Neuronal stem cell (in vitro differentiated cells): ENCODE measurements around the gene KIAA1143.

Source experiments
- DNase-seq: peaks from one replicate; pipeline ENCODE4 v3.0.0-alpha.2; 2013; ENCODE audit warnings: low spot score
- H2AFZ ChIP-seq: one replicate; pipeline ENCODE4 v1.6.1; 2013; ENCODE audit warnings: mild to moderate bottlenecking, low read length, inconsistent platforms
- H2AK5ac ChIP-seq: 2 replicates; pipeline ENCODE4 v1.6.1; 2013; ENCODE audit warnings: low read depth, mild to moderate bottlenecking, inconsistent platforms, low read length, moderate library complexity, mixed read lengths
- H2BK120ac ChIP-seq: 2 replicates; pipeline ENCODE4 v1.6.1; 2013; ENCODE audit warnings: low read depth, mild to moderate bottlenecking, inconsistent platforms, low read length, moderate library complexity, mixed read lengths
- H2BK12ac ChIP-seq: one replicate; pipeline ENCODE4 v1.6.1; 2013; ENCODE audit warnings: low read length, inconsistent platforms
- H2BK15ac ChIP-seq: 2 replicates; pipeline ENCODE4 v1.6.1; 2013; ENCODE audit warnings: mild to moderate bottlenecking, low read length, inconsistent platforms, mixed read lengths
- H2BK5ac ChIP-seq: one replicate; pipeline ENCODE4 v1.6.1; 2013; ENCODE audit warnings: inconsistent platforms, mild to moderate bottlenecking, low read length, moderate library complexity
- H3K14ac ChIP-seq: one replicate; pipeline ENCODE4 v1.6.1; 2013; ENCODE audit warnings: low read length, inconsistent platforms
- H3K18ac ChIP-seq: 2 replicates; pipeline ENCODE4 v1.6.1; 2013; ENCODE audit warnings: low read length, inconsistent platforms
- H3K23ac ChIP-seq: 2 replicates; pipeline ENCODE4 v1.6.1; 2013; ENCODE audit warnings: low read depth, mild to moderate bottlenecking, mixed read lengths, low read length, inconsistent platforms; ENCODE audit not compliant: poor library complexity
- H3K27ac ChIP-seq: replicated peaks from 3 replicates; pipeline ENCODE4 v1.5.1; 2013; ENCODE audit warnings: low read length, inconsistent platforms
- H3K27me3 ChIP-seq, 3 experiments: 2 replicates each; pipeline ENCODE4 v1.6.1; 2013; ENCODE audit warnings: low read length in 3 of 3, mild to moderate bottlenecking in 2 of 3, inconsistent platforms in 1 of 3, low read depth in 1 of 3, mixed read lengths in 1 of 3, moderate library complexity in 1 of 3; ENCODE audit not compliant: control insufficient read depth in 3 of 3, insufficient read depth in 3 of 3
- H3K36me3 ChIP-seq, 2 donors: replicated peaks in 1 of 2; 2 replicates each; pipeline ENCODE4 v1.6.1; 2013; ENCODE audit warnings: low read length in 2 of 2; ENCODE audit not compliant: control insufficient read depth in 2 of 2, insufficient read depth in 2 of 2
- H3K4ac ChIP-seq: 2 replicates; pipeline ENCODE4 v1.6.1; 2013; ENCODE audit warnings: inconsistent platforms, mild to moderate bottlenecking, low read length, moderate library complexity
- H3K4me1 ChIP-seq, 2 donors: 1 replicate in 1 of 2; 2 replicates in 1 of 2; pipeline ENCODE4 v1.6.1; 2013; ENCODE audit warnings: low read length in 2 of 2, low read depth in 1 of 2; ENCODE audit not compliant: control insufficient read depth in 2 of 2, insufficient read depth in 1 of 2
- H3K4me2 ChIP-seq: one replicate; pipeline ENCODE4 v1.6.1; 2013; ENCODE audit warnings: mild to moderate bottlenecking, low read length, inconsistent platforms; ENCODE audit not compliant: insufficient read depth, poor library complexity, severe bottlenecking
- H3K4me3 ChIP-seq, 2 donors: 2 replicates each; pipeline ENCODE4 v1.5.1; 2013; ENCODE audit warnings: low read length in 2 of 2, mild to moderate bottlenecking in 2 of 2, inconsistent platforms in 1 of 2, moderate library complexity in 1 of 2
- H3K79me1 ChIP-seq: one replicate; pipeline ENCODE4 v1.6.1; 2013; ENCODE audit warnings: low read depth, mild to moderate bottlenecking, inconsistent platforms, low read length, moderate library complexity
- H3K9ac ChIP-seq: one replicate; pipeline ENCODE4 v1.6.1; 2013; ENCODE audit warnings: mild to moderate bottlenecking, low read depth, low read length, inconsistent platforms; ENCODE audit not compliant: poor library complexity
- H3K9me3 ChIP-seq, 2 donors: replicated peaks in 1 of 2; 2 replicates each; pipeline versions ENCODE3 to v1.6.1; 2013; ENCODE audit warnings: low read length in 2 of 2, mild to moderate bottlenecking in 2 of 2, inconsistent platforms in 1 of 2, low read depth in 1 of 2, mixed read lengths in 1 of 2, moderate library complexity in 1 of 2; ENCODE audit not compliant: control insufficient read depth in 2 of 2, insufficient read depth in 1 of 2
- H4K8ac ChIP-seq: one replicate; pipeline ENCODE4 v1.6.1; 2013; ENCODE audit warnings: low read depth, mild to moderate bottlenecking, inconsistent platforms, low read length, moderate library complexity
- H4K91ac ChIP-seq: one replicate; pipeline ENCODE4 v1.6.1; 2013; ENCODE audit warnings: low read length, low read depth, mild to moderate bottlenecking, inconsistent platforms; ENCODE audit not compliant: poor library complexity
- WGBS, 2 donors: extraction: QIAGEN DNeasy Blood & Tissue Kit; methylation state at CpG; one replicate each; pipeline ENCODE4 v1.1.7; 2013; ENCODE audit warnings: missing lambda C conversion rate in 2 of 2, mixed read lengths in 1 of 2; ENCODE audit not compliant: insufficient read length in 2 of 2, insufficient replicate concordance in 1 of 2; ENCODE audit errors: extremely low coverage in 2 of 2; 5-methylcytosine and 5-hydroxymethylcytosine counted together

Gene KIAA1143

DNA sequence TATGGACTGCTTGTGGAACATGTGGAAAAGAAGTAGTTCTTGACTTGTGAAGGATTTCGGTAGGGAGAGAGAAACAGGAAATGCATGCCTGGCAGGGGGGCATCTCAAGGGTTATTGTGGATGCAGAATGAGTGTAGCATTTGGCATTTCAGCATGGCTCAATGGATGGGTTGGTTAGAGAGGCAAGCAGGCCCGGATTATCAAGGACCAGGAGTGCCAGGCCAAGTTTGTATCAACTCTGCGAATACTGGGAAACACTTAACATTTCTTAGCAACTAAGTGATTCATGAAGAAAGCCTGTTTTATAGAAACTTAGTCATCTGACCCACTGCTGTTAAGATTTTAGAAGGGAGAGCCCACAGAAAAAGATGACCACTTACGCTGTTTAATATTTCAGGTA is 33.8 kb upstream of the KIAA1143 start:
- H2AK5ac ChIP-seq: no peak overlapping the region
- H3K27me3 ChIP-seq: no peaks in the 10 kb centered on the region
- peaks cover 34 to 96% of the 10 kb centered on the region in 2 donors for H3K36me3 ChIP-seq
- H3K14ac ChIP-seq: no peak overlapping the region
- no peak overlapping the region for H3K9ac ChIP-seq
- no peak overlapping the region for H2AFZ ChIP-seq
- no peak overlapping the region for H4K91ac ChIP-seq
- H3K27ac ChIP-seq: no peak overlapping the region
- no peak overlapping the region for H3K23ac ChIP-seq
- DNase-seq: no peak
- no peak overlapping the region for H2BK12ac ChIP-seq
- no peak overlapping the region for H3K4me3 ChIP-seq
- H3K18ac ChIP-seq: no peak overlapping the region
- H2BK120ac ChIP-seq: no peak overlapping the region
- H3K4me1 ChIP-seq: no peaks in the 10 kb centered on the region
- no peak overlapping the region for H2BK5ac ChIP-seq
- no CpG with 5 or more reads among the region's 4 CpGs for whole genome bisulfite sequencing, 2 donors
- no peak overlapping the region for H3K4ac ChIP-seq
- H3K79me1 ChIP-seq: no peaks in the 10 kb centered on the region
- no peak overlapping the region for H3K4me2 ChIP-seq
- peaks cover 0 to 2% of the 10 kb centered on the region in 2 donors for H3K9me3 ChIP-seq
- no peak overlapping the region for H4K8ac ChIP-seq
- H2BK15ac ChIP-seq: no peak overlapping the region

DNA sequence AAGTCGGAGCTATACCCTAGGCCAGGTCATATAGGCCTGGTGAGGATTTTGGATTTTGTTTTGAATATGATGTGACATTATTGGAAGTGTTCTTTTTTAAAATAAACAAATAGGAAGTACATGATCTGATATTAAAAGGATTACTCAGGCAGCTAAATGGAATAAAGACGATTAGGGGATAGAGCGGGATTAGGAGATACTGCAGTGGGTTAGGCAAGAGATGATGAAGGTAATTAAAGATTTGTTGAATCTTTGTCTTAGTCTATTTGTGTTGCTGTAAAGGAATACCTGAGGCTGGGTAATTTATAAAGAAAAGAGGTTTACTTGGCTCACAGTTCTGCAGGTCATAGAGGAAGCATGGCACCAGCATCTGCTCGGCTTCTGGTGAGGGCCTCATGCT is 21.5 kb upstream of the KIAA1143 start:
- H3K9ac ChIP-seq: no peak overlapping the region
- DNase-seq: no peak
- H2BK15ac ChIP-seq: no peak overlapping the region
- no peak overlapping the region for H2AK5ac ChIP-seq
- peaks cover 0 to 4% of the 10 kb centered on the region in 2 donors for H3K9me3 ChIP-seq
- no peaks in the 10 kb centered on the region for H3K79me1 ChIP-seq
- no peak overlapping the region for H2BK120ac ChIP-seq
- H2BK5ac ChIP-seq: no peak overlapping the region
- peaks cover 18 to 96% of the 10 kb centered on the region in 2 donors for H3K36me3 ChIP-seq
- H4K91ac ChIP-seq: no peak overlapping the region
- H3K18ac ChIP-seq: no peak overlapping the region
- no peak overlapping the region for H3K4me2 ChIP-seq
- 100% methylated on average over 1 of the region's 4 CpGs; no CpG with 5 or more reads in 1 of the 2 donors for WGBS, 2 donors
- H4K8ac ChIP-seq: no peak overlapping the region
- no peaks in the 10 kb centered on the region for H3K27me3 ChIP-seq
- H3K23ac ChIP-seq: no peak overlapping the region
- no peak overlapping the region for H3K4me3 ChIP-seq
- no peak overlapping the region for H2BK12ac ChIP-seq
- no peak overlapping the region for H3K27ac ChIP-seq
- H3K4ac ChIP-seq: no peak overlapping the region
- H3K14ac ChIP-seq: no peak overlapping the region
- no peaks in the 10 kb centered on the region for H3K4me1 ChIP-seq
- no peak overlapping the region for H2AFZ ChIP-seq

DNA sequence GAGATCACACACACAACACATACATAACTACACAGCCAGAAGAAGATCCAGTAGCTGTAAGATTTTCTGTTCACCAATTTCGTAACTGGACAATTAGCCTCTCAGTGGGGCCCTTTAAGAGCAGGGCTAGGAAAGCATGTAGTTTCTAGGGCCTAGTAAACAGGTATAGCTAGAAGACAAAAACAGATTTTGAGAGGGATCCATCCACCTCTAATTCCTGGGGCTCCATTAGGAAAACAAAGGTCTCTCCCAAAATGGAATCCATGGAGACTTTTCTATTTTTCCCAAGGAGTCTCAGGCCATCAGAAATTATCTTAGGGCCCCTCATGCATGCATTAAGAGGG is 10.7 kb upstream of the KIAA1143 start:
- H2BK120ac ChIP-seq: no peak overlapping the region
- H3K4me2 ChIP-seq: no peak overlapping the region
- no peak overlapping the region for H2BK12ac ChIP-seq
- H3K4me1 ChIP-seq: no peaks in the 10 kb centered on the region
- peaks cover 7% of the 10 kb centered on the region for H3K79me1 ChIP-seq
- peaks cover 29 to 75% of the 10 kb centered on the region in 2 donors for H3K9me3 ChIP-seq
- H3K9ac ChIP-seq: no peak overlapping the region
- H3K27me3 ChIP-seq: no peaks in the 10 kb centered on the region
- no peak overlapping the region for H3K4ac ChIP-seq
- H2BK5ac ChIP-seq: no peak overlapping the region
- H3K14ac ChIP-seq: no peak overlapping the region
- no peak for DNase-seq
- no peak overlapping the region for H4K8ac ChIP-seq
- no peak overlapping the region for H2AFZ ChIP-seq
- H3K4me3 ChIP-seq: no peak overlapping the region
- no CpG with 5 or more reads among the region's 1 CpG for WGBS, 2 donors
- H2BK15ac ChIP-seq: no peak overlapping the region
- no peak overlapping the region for H3K27ac ChIP-seq
- peaks cover 28 to 81% of the 10 kb centered on the region in 2 donors for H3K36me3 ChIP-seq
- H3K23ac ChIP-seq: no peak overlapping the region
- H4K91ac ChIP-seq: no peak overlapping the region
- no peak overlapping the region for H2AK5ac ChIP-seq
- H3K18ac ChIP-seq: no peak overlapping the region

DNA sequence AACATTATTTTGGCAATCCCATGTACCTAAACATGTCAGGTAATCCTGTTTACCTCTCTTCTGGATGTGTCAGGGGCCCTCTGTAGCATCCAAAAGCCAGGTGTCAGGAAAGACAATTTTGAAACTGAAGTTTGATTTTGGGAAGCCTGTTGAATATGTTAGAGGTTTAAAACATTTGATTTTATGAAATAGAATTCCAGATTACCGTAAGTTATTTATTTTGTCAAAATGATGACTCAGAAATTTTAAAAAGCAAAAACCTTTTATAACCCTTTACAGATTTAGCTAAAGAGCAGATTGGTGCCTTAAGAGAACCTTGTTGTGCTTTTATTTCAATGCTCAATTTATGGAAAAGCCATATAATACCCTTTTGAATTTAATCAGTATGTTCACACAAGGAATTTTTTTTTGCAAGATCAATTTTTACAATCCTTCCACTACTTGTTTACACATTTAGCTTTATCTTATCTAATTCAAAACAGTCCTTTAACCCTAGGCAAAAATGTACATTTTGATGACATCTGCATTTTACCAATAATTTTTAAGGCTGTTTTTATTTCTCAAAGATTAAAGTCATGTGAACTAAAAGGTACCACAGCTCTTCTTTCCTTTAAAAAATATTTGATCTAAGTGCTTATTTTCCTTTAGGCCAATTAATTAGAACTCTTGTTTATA is 10.1 kb upstream of the KIAA1143 start:
- H3K9me3 ChIP-seq: peaks cover 29 to 77% of the 10 kb centered on the region in 2 donors

More for the DNA sequence above, 10.1 kb upstream of the KIAA1143 start:
- Histone ChIP-seq H2BK12ac (no peak overlapping the region), H3K36me3 (peaks cover 26 to 78% of the 10 kb centered on the region in 2 donors), H3K14ac (no peak overlapping the region), H3K23ac (no peak overlapping the region), H4K91ac (no peak overlapping the region), H2BK5ac (no peak overlapping the region), H3K79me1 (peaks cover 7% of the 10 kb centered on the region), H3K4me1 (no peaks in the 10 kb centered on the region), H3K27me3 (no peaks in the 10 kb centered on the region), H2AK5ac (no peak overlapping the region), H3K4me3 (no peak overlapping the region), H3K18ac (no peak overlapping the region), H2BK120ac (no peak overlapping the region), H2AFZ (no peak overlapping the region), H3K9ac (no peak overlapping the region), H4K8ac (no peak overlapping the region), H3K27ac (no peak overlapping the region), H3K4me2 (no peak overlapping the region), H3K4ac (no peak overlapping the region), H2BK15ac (no peak overlapping the region)
- DNase-seq: no peak
- WGBS, 2 donors: no CpG with 5 or more reads among the region's 1 CpG
